Peyer's patch (tissue), 4 donors: ENCODE data around the gene MECP2. TPM values are rescaled to one million over a fixed set of nuclear protein-coding genes. Genes with fewer than 3 reads are reported as not detected.

Experiments used
- DNase-seq, 3 donors: peaks; one replicate each; pipeline ENCODE4 v3.0.0-alpha.2; 2017 to 2019
- H3K27ac ChIP-seq, 4 donors: fragments of 200-600 bp; sonication (generic); one replicate each; pipeline ENCODE4 v1.5.1; 2016 to 2019
- H3K27me3 ChIP-seq, 2 donors: fragments of 200-600 bp; sonication (generic); one replicate each; pipeline ENCODE4 v1.5.1; 2019
- H3K36me3 ChIP-seq, 3 donors: fragments of 200-600 bp; sonication (generic); one replicate each; pipeline ENCODE4 v1.5.1; 2016 to 2019
- H3K4me1 ChIP-seq, 4 donors: fragments of 200-600 bp; sonication (generic); one replicate each; pipeline ENCODE4 v1.5.1; 2016 to 2019
- H3K4me3 ChIP-seq, 4 donors: fragments of 200-600 bp; sonication (generic); 1 replicate in 3 of 4; 2 replicates in 1 of 4; pipeline ENCODE4 v1.5.1; 2016 to 2019; ENCODE audit warnings: mild to moderate bottlenecking in 1 of 4
- H3K9me3 ChIP-seq, 4 donors: fragments of 200-600 bp; sonication (generic); one replicate each; pipeline ENCODE4 v1.5.1; 2016 to 2019; ENCODE audit warnings: mild to moderate bottlenecking in 1 of 4
- CTCF ChIP-seq, 6 experiments: fragments of 450-650 bp in 4 of 6; fragments of 200-600 bp in 2 of 6; sonication (generic) in 1 of 6; IDR thresholded peaks; one replicate each; pipeline ENCODE4 v1.5.1; 2017 to 2019; ENCODE audit warnings: antibody characterized with exemption in 6 of 6, mild to moderate bottlenecking in 3 of 6, moderate library complexity in 1 of 6
- POLR2A ChIP-seq, 2 donors: fragments of 450-650 bp; IDR thresholded peaks; one replicate each; pipeline ENCODE4 v1.5.1; 2017; ENCODE audit warnings: antibody characterized with exemption in 2 of 2, mild to moderate bottlenecking in 2 of 2, moderate library complexity in 2 of 2
- total RNA-seq, 4 donors: library from RNA; depleted of rRNA; stranded (reverse); fragments of >200 nt; gene quantifications; one replicate each; pipeline ENCODE4 v1.1.0, GENCODE V29; 2016

Gene MECP2
- total RNA-seq, 4 donors from 2014 or later = 39.8 to 147 (median 55.4) TPM

GRCh38 chrX:154018518-154019060, 78.9 kb downstream of the MECP2 start:
- TF ChIP-seq CTCF (IDR thresholded peaks at IDR 0.05) = no peak
- TF ChIP-seq POLR2A (IDR thresholded peaks at IDR 0.05) = no peak
- Histone ChIP-seq H3K27me3 (no peaks in the 10 kb centered on the region), H3K27ac (peak overlapping the region; percentile 81 to 92 (median 88)), H3K9me3 (no peaks in the 10 kb centered on the region), H3K36me3 (peaks cover 0 to 25% (median 0%) of the 10 kb centered on the region in 3 donors), H3K4me1 (no peaks in the 10 kb centered on the region), H3K4me3 (peak overlapping the region; percentile 49 to 69 (median 62))
- no peak for DNase-seq

DNA sequence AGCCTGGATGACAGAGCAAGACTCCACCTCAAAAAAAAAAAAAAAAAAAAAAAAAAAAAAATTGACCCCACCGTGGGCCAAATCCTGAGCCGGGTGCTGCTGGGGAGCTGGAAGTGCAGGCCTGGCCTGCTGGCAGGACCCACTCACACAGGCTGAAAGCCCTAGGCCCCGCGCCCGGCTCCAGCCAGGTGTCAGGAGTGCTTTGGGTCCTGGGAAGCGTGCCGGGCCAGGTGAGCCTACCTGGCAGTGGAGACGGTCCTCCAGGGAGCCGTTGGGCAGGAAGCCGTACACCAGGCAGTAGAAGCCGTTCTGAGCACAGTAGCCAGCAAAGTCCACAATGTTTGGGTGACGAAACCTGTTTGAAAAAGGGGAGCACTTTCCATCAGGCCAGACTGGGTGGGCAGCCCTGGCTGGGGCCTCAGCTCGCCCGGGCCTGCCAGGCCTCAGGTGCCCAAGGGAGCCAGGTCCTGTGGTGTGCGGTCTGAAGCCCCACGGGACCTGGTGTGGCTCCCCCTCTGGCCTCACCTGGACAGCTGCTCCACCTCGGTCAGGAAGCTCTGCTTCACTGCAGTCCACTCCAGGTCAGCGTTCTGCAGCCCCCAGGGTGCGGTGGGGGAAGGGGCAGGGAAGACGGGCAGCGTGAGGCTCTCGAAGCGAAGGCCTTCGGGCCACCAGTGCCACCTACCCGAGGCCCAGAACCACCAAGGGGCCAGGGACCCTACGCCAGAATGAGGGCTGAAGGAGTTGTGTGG, 79.6 kb downstream of the MECP2 start:
- H3K27me3 ChIP-seq = no peaks in the 10 kb centered on the region
- peak overlapping the region in 3 of 4 donors; percentile 61 to 69 (median 64) for H3K4me3 ChIP-seq
- H3K36me3 ChIP-seq = peaks cover 0 to 25% (median 0%) of the 10 kb centered on the region in 3 donors
- H3K4me1 ChIP-seq = no peaks in the 10 kb centered on the region
- H3K9me3 ChIP-seq = no peaks in the 10 kb centered on the region
- H3K27ac ChIP-seq = peak overlapping the region in 3 of 4 donors; percentile 81 to 92 (median 89)
- DNase-seq = no peak
- TF ChIP-seq CTCF (IDR thresholded peaks at IDR 0.05) (no peak), POLR2A (IDR thresholded peaks at IDR 0.05) (no peak)

DNA sequence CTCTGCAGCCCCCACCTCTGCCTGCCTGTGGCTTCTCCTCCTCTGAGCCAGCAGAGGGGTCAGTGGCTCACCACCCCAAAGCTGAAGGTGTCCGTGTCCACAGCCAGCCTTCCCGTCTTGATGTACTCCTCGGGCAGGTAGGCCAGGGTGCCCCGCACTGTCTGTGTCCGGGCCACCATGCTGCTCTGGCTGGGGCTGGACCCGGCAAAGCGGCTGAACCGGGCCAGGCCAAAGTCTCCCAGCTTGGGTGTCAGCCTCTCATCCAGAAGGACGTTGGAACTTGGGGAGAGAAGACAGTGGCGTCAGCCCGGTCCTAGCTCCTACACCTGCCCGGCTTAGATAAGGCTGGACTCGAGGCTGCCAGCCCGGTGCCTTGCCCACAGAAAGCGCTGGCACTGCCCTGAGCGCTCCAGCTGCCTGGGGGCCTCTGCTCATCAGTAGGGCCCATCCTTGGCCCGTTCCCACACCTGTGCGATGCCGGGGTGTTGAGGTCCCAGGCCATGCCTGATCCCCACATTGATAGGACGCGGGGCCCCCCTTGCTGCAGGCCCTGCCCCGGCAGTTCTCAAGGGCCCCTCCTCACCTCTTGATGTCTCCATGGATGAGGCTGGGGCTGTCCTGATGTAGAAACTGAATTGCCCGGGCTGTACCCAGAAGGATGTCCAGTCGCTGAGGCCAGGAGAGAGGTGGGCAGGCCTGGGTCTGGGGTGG, 81.0 kb downstream of the MECP2 start:
- Histone ChIP-seq H3K27me3 (no peaks in the 10 kb centered on the region), H3K36me3 (peaks cover 0 to 25% (median 0%) of the 10 kb centered on the region in 3 donors), H3K27ac (no peak overlapping the region), H3K4me3 (no peak overlapping the region), H3K9me3 (no peaks in the 10 kb centered on the region), H3K4me1 (no peaks in the 10 kb centered on the region)
- TF ChIP-seq POLR2A (IDR thresholded peaks at IDR 0.05) = no peak
- TF ChIP-seq CTCF (IDR thresholded peaks at IDR 0.05) = no peak
- no peak for DNase-seq

DNA sequence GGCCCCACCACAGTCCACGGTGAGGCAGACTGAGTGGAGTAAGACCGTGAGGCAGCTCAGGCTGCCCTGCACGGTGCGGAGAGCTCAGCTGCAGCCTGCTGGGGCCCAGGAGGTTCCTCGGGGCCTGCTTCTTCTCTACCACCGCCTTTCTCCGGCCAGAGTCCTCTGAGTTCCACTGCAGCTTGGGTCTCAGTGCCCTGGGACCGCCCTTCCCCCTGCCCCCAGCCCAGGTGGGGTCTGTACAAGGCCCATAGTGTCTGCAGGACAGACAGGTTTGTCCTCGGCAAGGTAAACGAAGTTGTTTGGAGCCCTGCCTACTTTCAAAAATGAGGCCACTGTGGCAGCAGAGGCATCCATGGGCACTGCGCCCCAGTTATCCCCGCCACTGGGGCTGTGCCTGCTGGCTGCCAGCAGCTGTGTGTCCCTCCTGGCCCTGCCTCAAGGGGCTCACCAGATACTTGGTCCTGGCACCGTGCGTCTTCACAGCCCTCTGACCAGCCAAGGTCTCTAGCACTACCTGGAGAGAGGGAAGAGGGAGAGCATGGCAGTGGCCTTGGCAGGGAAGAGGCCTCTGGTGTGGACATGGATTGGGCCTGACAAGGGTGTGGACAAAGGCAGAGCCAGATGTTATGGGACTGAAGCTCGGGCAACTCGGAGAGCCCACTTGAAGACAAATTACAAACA, 81.8 kb downstream of the MECP2 start:
- H3K9me3 ChIP-seq = no peaks in the 10 kb centered on the region
- DNase-seq = no peak
- TF ChIP-seq CTCF (IDR thresholded peaks at IDR 0.05) (no peak), POLR2A (IDR thresholded peaks at IDR 0.05) (no peak)
- peaks cover 0 to 25% (median 0%) of the 10 kb centered on the region in 3 donors for H3K36me3 ChIP-seq
- H3K4me1 ChIP-seq = no peaks in the 10 kb centered on the region
- H3K4me3 ChIP-seq = no peak overlapping the region
- no peaks in the 10 kb centered on the region for H3K27me3 ChIP-seq
- no peak overlapping the region for H3K27ac ChIP-seq
